HL-60 (cell line): Measurements from ENCODE around the gene CLSTN1.
A peak's percentile ranks its signal among the peaks of the same experiment; 100 is the strongest.

ENCODE experiments used
- DNase-seq, 2 experiments: peaks; one replicate each; pipeline ENCODE4 v3.0.0-alpha.2; 2010 to 2020; ENCODE audit warnings: low read depth in 1 of 2, low spot score in 1 of 2
- H3K27ac ChIP-seq: fragments of 250-450 bp; sonication (Bioruptor Pico); replicated peaks from 2 replicates; pipeline ENCODE4 v1.5.1; 2020; ENCODE audit warnings: mild to moderate bottlenecking, moderate library complexity
- H3K27me3 ChIP-seq: fragments of 250-450 bp; sonication (Bioruptor Pico); 2 replicates; pipeline ENCODE4 v1.5.1; 2021; ENCODE audit warnings: mild to moderate bottlenecking, moderate library complexity; ENCODE audit not compliant: insufficient read depth, poor library complexity, severe bottlenecking
- H3K4me3 ChIP-seq: replicated peaks from 2 replicates; pipeline ENCODE4 v1.5.1; 2011; ENCODE audit warnings: mild to moderate bottlenecking, control low read depth, low read length; ENCODE audit not compliant: insufficient read depth
- GABPA ChIP-seq: IDR thresholded peaks from 2 replicates; pipeline ENCODE4 v1.6.1; 2012; ENCODE audit warnings: low read depth
- POLR2AphosphoS5 ChIP-seq: IDR thresholded peaks from 2 replicates; pipeline ENCODE4 v1.6.1; 2012; ENCODE audit warnings: low read depth
- REST ChIP-seq: IDR thresholded peaks from 2 replicates; pipeline ENCODE4 v1.6.1; 2012; ENCODE audit warnings: low read depth; ENCODE audit not compliant: insufficient replicate concordance
- SPI1 ChIP-seq: IDR thresholded peaks from 2 replicates; pipeline ENCODE4 v1.6.1; 2012; ENCODE audit warnings: low read depth, mild to moderate bottlenecking, borderline replicate concordance
- TF ChIP-seq, protein P1 (sequence below): IDR thresholded peaks from one replicate; pipeline ENCODE4 v1.5.1; 2011; ENCODE audit warnings: low read length, control low read depth, inconsistent platforms; ENCODE audit not compliant: insufficient read depth

Gene CLSTN1

GRCh38 chr1:9726406-9726805 lies 97.4 kb downstream of the CLSTN1 start:
- no peak overlapping the region for H3K27ac ChIP-seq
- H3K27me3 ChIP-seq: no peaks in the 10 kb centered on the region
- TF ChIP-seq GABPA (no peak), SPI1 (no peak)
- no peak for DNase-seq
- no peak overlapping the region for H3K4me3 ChIP-seq

GRCh38 chr1:9724706-9725476 lies 98.9 kb downstream of the CLSTN1 start:
- peak in 1 of 2 experiments; percentile 68 for DNase-seq
- H3K27ac ChIP-seq: no peak overlapping the region
- no peak overlapping the region for H3K4me3 ChIP-seq
- TF ChIP-seq POLR2AphosphoS5 (no peak), SPI1 (no peak)
- TF ChIP-seq, protein P1, sequence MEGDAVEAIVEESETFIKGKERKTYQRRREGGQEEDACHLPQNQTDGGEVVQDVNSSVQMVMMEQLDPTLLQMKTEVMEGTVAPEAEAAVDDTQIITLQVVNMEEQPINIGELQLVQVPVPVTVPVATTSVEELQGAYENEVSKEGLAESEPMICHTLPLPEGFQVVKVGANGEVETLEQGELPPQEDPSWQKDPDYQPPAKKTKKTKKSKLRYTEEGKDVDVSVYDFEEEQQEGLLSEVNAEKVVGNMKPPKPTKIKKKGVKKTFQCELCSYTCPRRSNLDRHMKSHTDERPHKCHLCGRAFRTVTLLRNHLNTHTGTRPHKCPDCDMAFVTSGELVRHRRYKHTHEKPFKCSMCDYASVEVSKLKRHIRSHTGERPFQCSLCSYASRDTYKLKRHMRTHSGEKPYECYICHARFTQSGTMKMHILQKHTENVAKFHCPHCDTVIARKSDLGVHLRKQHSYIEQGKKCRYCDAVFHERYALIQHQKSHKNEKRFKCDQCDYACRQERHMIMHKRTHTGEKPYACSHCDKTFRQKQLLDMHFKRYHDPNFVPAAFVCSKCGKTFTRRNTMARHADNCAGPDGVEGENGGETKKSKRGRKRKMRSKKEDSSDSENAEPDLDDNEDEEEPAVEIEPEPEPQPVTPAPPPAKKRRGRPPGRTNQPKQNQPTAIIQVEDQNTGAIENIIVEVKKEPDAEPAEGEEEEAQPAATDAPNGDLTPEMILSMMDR: peak; percentile 87
- H3K27me3 ChIP-seq: no peaks in the 10 kb centered on the region

DNA sequence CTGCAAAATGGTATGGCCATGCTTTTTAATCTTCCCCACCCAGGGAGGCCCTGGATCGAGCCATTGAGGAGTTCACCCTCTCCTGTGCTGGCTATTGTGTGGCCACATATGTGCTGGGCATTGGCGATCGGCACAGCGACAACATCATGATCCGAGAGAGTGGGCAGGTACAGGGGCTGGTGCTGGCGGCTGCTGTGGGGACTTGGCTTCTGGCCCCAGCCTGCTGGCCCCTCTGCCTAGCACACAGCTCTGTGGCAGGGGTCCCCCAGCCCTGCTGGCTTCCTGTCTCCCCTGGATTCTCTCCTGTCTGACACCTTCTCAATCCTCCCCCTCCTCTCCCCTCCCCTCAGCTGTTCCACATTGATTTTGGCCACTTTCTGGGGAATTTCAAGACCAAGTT lies 99.8 kb downstream of the CLSTN1 start:
- no peak for TF ChIP-seq SPI1
- TF ChIP-seq, protein P1: no peak
- TF ChIP-seq GABPA: no peak
- Histone ChIP-seq H3K27ac (no peak overlapping the region), H3K27me3 (no peaks in the 10 kb centered on the region), H3K4me3 (no peak overlapping the region)
- no peak for DNase-seq

DNA sequence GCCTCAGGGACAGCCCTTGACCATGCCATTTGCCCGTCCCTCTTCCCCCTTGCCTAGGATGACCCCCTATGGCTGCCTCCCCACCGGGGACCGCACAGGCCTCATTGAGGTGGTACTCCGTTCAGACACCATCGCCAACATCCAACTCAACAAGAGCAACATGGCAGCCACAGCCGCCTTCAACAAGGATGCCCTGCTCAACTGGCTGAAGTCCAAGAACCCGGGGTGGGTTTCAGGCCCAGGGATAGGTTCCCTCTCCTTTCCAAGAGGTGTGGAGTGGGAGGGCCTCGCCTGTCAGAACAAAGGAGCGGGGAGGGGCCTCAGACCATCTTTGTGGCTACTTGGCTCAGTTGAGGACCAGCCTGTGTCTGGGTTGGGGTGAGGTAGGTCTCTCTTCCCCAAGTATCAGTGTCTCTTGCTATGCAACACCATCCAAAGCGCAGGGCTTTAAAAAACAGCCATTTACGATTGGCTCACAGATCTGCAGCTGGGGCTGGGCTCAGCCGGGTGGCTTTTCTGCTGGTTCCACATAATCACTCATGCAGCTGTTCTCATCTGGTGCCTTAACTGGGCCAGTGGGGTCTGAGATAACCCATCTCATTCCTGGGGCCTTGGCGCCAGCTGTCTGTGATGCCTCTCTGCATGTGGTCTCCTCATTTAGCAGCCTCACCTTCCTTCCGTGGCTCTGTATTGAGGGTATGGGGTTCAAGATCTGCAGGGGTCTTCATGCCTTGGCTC lies 100.5 kb downstream of the CLSTN1 start:
- no peaks in the 10 kb centered on the region for H3K27me3 ChIP-seq
- H3K4me3 ChIP-seq: no peak overlapping the region
- TF ChIP-seq REST (no peak), POLR2AphosphoS5 (no peak), GABPA (no peak), SPI1 (no peak)
- TF ChIP-seq, protein P1: no peak
- H3K27ac ChIP-seq: no peak overlapping the region
- DNase-seq: no peak

- Histone ChIP-seq H3K27me3 (no peaks in the 10 kb centered on the region), H3K4me3 (no peak overlapping the region), H3K27ac (no peak overlapping the region)
- DNase-seq: no peak
- TF ChIP-seq POLR2AphosphoS5: peak; percentile 21; the same call in 1 of the 2 replicates
- TF ChIP-seq REST: no peak
- TF ChIP-seq, protein P1: no peak
Measured at GRCh38 chr1:9722378-9722749, 101.4 kb downstream of the CLSTN1 start.
